Stimulated activated CD8-positive, alpha-beta memory T cell treated with anti-CD3 and anti-CD28 coated beads, Interleukin-4, amount 100 ng/mL, for 48 hours (primary cell): ENCODE measurements around the gene NUCB1.
A peak's percentile ranks its signal among the peaks of the same experiment; 100 is the strongest.
"Not testable (repeated sequence)": the region's sequence is repeated elsewhere in the genome, so short reads cannot be mapped to it uniquely, and the experiment has no call there.

Experiments used
- DNase-seq: peaks from one replicate; pipeline ENCODE4 v3.0.0-alpha.2; 2020

The NUCB1 gene

DNA sequence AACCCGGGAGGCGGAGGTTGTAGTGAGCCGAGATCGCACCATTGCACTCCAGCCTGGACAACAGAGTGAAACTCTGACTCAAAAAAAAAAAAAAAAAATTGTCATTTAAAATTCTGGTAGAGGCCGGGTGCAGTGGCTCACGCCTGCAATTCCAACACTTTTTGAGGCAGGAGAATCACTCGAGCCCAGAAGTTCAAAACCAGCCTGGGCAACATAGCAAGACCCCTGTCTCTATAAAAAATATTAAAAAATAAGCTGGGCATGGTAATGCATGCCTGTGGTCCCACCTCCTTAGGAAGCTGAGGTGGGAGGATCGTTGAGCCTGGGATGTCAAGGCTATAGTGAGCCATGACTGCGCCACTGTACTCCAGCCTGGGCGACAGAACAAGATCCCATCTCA lies 6.2 kb downstream of the NUCB1 start:
- DNase-seq, result no peak

DNA sequence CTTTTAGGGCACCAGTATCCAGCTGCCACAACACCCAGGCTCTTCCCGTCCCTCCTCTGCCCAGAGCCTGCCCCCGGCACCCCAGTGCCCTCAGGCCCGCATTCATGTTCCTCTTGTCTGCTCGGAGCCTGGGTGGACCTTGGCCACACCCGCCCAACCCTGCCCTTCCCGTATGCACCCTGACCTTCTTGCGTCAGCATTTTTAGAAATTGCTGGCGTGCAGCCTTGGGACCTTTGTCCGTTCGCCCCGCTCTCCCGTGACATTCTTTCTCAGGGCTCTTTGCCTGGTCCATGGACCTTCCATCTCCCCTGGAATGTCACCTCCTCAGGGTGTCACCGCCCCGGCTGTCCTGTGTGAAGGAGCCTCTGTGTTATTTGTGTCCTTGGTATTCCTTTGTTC lies 7.6 kb downstream of the NUCB1 start:
- DNase-seq, result no peak

DNA sequence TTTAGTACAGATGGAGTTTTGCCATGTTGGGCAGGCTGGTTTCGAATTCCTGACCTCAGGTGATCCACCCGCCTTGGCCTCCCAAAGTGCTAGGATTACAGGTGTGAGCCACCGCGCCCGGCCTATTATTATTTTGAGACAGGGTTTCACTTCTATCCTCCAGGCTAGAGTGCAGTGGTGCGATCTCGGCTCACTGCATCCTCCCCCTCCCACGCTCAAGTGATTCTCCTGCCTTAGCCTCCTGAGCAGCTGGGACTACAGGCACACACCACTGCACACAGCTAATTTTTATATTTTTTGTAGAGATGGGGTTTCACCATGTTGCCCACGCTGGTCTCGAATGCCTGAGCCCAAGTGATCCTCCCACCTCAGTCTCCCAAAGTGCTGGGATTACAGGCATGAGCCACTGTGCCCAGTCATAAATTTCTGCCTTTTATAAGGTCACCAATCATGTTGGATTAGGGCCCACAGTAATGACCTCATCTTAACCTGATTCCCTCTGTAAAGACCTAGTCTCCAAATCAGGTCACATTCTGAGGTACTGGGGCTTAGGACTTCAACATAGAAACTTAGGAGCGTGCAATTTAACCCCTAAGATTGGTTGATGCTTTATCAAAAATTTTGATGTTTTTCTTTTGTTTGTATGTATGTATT lies 9.4 kb downstream of the NUCB1 start:
- DNase-seq, result not testable (repeated sequence)

DNA sequence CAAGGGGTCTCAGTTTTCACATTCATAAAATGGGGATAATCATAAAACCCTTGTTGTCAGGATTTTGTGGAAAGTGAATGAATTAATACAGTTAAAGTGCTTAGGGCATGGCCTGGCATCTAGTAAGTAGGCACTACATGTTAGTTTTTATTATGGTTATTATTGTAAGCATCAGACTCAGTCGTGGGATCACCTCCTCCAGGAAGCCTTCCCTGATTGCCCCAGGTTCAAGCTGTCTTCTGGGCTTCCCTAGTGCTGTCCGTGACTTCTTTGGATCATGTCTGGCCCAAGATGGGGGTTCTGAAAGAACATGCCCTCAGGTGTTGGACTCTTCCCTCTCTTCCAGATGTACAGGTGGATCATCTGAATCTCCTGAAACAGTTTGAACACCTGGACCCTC lies 10.7 kb downstream of the NUCB1 start:
- no peak for DNase-seq

DNA sequence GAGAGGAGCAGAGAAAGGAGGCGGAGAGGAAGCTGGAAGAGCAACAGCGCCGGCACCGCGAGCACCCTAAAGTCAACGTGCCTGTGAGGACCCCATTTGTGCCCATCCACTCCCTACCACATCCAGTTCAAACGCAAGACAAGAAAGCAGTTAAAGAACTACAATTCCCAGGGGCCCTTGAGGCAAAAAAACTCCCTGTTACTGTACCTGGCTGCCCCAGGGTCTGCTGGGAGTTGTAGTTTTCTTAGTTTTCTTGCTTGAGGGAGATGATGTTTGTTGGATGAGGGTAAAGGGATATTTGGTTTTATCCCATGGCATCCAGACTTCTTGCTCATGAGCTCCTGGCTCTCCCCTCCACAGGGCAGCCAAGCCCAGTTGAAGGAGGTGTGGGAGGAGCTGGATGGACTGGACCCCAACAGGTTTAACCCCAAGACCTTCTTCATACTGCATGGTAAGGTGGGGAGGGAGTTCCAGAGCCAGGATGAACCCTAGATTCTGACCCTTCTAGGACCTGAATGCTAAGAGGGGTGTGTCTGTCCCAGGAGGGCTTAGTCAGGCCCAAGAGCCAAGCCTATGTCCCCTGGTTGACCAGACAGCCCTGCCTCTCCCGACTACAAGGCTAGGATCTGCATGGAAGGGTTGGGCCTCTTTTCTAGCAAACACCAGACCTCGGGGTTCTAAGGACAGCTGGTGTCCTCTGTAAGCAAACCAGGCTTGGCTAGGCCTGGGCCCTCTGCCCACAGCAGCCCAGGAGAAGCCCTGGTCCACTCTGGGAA lies 13.2 kb downstream of the NUCB1 start:
- peak; percentile 34 for DNase-seq

DNA sequence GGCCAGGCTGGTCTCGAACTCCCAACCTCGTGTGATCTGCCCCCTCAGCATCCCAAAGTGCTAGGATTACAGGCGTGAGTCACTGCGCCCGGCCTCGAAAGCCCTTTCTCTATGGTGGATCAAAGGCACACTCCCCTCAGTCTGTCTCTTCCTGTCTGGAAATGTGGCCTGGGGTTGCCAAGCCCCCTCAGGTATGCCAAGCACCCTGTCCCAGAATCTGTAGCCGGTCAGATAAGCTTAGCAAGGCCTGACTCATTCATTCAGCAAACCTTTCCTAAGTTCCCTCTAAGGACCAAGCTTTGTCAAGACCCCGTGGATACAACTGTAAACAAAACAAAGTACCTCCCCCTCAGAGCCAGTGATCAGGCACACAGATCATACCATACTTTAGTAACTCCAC lies 14.1 kb downstream of the NUCB1 start:
- DNase-seq, result no peak

DNA sequence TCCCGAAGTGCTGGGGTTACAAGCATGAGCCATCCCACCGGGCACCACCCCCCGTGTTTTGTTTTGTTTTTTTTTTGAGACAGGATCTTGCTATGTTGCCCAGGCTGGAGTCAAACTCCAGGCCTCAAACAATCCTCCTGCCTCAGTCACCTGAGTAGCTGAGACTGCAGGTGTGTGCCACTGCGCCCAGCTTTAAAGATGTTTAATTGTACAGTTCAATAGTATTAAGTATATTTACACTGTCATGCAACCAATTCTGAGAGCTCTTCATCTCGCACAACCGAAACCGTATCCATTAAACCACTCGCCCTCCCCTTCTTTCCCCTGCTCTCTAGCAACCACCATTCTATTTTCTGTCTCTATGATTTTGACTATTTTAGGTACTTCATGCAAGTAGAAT lies 15.6 kb downstream of the NUCB1 start:
- DNase-seq, result no peak

DNA sequence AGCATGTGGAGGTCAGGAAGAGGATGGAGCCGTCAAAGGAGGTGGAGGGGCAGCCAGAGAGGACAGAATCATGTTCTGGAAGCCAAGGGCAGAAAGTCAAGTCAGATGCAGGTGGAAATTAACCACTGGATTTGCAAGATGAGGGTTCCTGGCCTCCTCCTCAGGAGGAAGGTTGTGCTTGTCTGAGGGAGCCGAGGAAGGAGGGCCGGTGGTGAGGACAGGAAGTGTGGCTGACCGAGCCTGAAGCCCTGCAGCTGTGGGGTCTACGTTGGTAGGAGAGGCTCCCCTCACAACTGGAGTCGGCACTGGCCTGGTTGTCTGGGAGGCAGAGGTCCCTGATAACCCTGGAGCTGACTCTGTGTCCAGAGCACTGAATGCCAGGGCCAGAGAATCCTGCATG lies 18.0 kb downstream of the NUCB1 start:
- no peak for DNase-seq

DNA sequence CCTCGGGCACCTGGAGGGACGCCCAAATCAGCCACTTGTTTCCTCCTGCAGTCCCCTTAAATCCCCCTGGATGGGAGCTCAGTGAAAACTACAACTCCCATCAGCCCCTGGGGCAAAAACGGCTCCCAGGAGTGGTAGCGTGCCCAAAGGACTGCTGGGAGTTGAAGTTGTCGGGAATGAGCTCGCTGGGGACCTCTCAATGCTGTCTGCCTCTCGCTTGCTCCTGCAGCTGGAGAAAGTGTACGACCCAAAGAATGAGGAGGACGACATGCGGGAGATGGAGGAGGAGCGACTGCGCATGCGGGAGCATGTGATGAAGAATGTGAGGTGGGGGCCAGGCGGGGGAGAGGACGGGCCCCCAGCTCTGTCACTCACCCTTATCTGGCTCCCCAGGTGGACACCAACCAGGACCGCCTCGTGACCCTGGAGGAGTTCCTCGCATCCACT lies 18.7 kb downstream of the NUCB1 start:
- DNase-seq, result peak; percentile 41

DNA sequence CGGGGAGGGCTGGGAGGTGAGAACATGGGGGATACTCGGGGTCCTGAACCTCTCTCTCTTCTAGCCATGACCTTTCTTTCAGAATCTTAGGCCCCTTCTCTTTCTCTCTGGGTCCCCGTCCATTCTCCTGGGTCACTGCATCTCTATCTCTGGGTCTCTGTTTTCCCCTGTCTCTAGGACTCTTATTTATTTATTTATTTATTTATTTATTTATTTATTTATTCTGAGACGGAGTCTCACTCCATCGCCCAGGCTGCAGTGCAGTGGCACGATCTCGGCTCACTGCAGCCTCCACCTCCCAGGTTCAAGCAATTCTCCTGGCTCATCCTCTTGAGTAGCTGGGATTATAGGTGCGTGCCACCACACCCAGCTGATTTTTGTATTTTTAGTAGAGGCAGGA lies 19.2 kb downstream of the NUCB1 start:
- DNase-seq, result not testable (repeated sequence)

DNA sequence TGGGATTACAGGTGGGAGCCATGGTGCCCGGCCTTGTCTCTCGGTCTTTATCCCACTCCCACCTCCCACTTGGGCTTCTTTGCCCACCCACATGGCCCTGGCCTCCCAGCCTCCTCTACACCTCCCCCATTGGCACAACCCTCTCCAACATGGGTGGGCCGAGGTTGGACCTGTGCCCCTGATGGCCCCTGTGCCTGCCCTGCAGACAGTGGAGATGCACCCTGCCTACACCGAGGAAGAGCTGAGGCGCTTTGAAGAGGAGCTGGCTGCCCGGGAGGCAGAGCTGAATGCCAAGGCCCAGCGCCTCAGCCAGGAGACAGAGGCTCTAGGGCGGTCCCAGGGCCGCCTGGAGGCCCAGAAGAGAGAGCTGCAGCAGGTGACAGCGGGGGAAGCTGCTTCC lies 20.8 kb downstream of the NUCB1 start:
- no peak for DNase-seq

DNA sequence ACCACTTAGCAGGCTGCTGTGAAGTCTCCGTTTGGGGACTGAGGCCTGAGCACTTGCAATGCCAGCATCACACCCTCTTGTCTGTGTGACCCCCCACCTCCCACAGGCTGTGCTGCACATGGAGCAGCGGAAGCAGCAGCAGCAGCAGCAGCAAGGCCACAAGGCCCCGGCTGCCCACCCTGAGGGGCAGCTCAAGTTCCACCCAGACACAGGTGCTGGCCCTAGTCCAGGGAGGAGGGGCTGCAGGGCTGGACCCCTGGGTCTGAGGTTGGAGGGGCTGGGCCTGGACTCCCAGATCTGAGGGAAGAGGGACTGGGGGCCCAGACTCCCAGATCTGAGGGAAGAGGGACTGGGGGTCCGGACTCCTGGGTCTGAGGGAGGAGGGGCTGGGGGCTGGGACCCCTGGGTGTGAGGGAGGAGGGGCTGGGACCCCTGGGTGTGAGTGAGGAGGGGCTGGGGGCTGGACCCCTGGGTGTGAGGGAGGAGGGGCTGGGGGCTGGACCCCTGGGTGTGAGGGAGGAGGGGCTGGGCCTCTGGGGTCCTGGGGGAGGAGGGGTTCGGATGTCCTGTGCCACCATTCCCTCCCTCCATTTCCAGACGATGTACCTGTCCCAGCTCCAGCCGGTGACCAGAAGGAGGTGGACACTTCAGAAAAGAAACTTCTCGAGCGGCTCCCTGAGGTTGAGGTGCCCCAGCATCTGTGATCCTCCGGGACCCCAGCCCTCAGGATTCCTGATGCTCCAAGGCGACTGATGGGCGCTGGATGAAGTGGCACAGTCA lies 21.8 kb downstream of the NUCB1 start:
- DNase-seq, result no peak

DNA sequence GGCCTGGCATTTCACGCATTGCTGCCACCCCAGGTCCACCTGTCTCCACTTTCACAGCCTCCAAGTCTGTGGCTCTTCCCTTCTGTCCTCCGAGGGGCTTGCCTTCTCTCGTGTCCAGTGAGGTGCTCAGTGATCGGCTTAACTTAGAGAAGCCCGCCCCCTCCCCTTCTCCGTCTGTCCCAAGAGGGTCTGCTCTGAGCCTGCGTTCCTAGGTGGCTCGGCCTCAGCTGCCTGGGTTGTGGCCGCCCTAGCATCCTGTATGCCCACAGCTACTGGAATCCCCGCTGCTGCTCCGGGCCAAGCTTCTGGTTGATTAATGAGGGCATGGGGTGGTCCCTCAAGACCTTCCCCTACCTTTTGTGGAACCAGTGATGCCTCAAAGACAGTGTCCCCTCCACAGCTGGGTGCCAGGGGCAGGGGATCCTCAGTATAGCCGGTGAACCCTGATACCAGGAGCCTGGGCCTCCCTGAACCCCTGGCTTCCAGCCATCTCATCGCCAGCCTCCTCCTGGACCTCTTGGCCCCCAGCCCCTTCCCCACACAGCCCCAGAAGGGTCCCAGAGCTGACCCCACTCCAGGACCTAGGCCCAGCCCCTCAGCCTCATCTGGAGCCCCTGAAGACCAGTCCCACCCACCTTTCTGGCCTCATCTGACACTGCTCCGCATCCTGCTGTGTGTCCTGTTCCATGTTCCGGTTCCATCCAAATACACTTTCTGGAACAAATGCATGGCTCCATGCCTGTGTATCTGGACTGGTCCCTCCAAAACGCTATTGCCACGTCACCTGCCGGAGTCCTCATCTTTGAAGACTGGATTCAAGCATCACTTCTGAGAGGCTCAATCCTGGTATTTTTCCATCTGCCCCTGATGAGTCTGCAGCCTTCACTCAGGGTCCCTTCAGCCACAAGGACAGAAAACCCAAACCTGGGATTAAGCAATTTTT lies 22.7 kb downstream of the NUCB1 start:
- DNase-seq, result no peak

DNA sequence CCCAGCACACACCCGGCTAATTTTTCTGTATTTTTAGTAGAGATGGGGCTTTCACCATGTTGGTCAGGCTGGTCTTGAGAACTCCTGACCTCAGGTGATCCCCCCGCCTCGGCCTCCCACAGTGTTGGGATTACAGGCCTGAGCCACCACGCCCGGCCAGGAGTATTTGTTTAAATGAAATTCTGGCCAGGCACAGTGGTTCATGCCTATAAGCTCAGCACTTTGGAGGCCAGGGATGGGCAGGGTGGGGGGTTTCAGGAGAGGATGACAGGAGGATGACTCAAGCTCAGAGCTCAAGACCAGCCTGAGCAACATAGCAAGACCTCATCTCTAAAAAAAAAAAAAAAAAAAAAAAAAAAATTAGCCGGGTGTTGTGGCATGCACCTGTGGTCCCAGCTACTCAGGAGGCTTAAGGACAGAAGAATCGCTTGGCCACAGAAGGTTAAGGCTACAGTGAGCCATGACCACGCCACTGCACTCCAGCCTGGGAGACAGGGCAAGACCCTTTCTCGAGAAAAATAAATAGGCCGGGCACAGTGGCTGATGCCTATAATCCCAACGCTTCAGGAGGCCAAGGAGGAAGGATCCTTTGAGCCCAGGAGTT lies 25.2 kb downstream of the NUCB1 start:
- DNase-seq, result no peak

DNA sequence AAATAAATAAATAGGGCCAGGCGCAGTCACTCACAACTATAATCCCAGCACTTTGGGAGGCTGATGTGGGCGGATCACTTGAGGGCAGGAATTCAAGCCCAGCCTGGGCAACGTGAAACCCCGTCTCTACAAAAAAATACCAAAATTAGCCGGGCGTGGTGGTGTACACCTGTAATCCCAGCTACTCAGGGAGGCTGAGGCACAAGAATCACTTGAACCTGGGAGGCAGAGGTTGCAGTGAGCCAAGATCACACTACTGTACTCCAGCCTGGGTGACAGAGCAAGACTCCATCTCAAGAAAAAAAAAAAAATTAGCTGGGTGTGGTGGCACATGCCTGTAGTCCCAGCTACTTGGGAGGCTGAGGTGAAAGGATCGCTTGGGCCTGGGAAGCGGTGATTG lies 25.8 kb downstream of the NUCB1 start:
- DNase-seq, result not testable (repeated sequence)

DNA sequence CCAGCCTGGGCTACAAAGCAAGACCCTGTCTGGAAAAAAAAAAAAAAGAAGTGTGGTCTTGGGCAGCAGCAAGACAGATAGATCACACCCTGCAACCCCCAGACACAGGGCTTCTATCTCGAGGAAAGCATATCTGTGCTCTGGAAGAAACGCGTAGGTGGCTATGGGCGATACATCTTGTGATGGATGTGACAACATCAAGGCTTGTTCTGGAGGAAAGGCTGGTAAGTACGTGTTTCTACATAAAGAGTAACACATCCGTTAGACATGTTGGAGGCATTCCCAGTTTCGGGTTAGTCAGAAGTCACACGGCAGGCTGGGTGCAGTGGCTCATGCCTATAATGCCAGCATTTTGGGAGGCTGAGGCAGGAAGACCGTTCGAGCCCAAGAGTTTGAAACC lies 26.8 kb downstream of the NUCB1 start:
- DNase-seq, result no peak

DNA sequence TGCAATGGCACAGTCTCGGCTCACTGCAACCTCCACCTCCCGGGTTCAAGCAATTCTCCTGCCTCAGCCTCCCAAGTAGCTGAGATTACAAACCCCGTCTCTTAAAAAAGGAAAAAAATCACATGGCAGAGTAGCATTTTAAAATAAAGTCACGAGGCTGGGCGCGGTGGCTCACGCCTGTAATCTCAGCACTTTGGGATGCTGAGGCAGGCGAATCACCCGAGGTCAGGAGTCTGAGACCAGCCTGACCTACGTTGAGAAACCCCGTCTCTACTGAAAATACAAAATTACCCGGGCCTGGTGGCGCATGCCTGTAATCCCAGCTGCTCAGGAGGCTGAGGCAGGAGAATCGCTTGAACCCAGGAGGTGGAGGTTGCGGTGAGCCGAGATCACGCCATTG lies 27.6 kb downstream of the NUCB1 start:
- not testable (repeated sequence) for DNase-seq

DNA sequence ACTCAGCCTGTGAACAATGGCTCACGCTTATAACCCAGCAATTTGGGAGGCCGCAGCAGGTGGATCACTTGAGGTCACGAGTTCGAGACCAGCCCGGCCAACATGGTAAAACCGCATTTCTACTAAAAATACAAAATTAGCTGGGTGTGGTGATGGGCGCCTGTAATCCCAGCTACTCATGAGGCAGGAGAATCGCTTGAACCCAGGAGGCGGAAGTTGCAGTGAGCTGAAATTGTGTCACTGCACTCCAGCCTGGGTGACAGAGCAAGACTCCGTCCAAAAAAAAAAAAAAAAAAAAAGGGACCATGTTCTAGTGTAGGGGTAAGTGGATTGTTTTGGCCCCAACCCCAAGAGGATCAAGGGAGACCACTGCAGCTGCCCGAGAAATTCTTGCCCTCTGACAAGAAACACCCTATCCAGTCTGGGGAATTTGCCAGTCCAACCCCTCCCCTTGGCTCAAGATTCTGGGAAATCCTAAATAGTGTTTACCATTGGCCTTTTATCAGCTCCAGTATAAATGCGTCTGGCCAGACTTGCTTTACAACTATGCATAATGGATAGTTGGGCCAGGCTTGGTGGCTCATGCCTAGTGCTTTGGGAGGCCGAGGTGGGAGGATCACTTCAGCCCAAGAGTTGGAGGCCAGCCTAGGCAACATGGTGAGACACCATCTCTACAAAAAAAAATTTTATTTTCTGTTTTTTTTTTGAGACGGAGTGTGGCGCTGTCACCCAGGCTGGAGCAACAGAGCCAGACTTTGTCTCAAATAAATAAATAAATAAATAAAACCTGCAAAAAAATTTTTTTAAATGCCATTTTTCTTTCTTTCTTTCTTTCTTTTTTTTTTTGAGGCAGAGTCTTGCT lies 28.3 kb downstream of the NUCB1 start:
- DNase-seq, result no peak

DNA sequence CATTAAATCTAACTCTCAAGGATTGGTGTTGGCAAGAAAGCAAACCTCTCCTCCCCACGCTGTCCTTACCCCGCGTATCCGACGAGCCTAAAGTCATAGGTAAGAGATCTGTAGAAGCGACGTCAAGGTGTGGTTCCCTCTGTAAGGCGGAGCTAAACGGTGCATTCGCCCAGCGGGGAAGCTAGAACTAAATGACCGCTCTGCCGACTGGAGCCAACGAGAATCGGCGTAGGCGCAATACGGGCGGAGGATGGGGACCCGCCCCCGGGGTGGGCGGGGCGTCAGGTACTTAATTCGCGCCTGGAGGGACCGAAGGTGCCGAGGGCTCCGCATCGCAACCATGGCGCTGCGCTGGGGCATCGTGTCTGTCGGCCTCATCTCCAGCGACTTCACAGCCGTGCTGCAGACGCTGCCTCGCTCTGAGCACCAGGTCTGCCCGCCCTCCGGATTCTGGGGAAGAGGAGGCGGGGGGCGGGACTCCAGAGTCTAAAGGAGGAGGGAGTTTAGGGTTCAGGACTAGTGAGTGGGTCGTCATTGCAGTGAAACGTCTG lies 33.3 kb downstream of the NUCB1 start, which contains the start of gene DHDH:
TSS of gene DHDH (plus strand) at position 318 of the 551 bp plus-strand sequence. CDS start at position 341, 23 bp downstream.
- DNase-seq, result peak; percentile 85

DNA sequence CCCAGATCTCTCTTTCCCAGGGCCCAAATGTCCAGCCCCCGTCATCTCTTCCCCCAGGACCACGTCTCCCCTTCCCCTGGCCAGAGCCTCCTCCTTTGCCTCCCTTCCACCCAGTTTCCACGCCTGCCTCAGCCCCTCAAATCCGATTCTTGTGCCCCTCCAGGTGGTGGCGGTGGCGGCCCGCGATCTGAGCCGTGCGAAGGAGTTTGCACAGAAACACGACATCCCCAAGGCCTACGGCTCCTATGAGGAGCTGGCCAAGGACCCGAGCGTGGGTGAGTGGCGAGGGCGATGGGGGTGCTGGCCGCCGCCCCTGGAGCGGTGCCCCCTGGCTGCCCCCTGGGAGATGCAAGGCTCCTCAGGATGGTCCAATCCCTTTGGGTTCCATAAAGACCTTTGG lies 34.7 kb downstream of the NUCB1 start:
- no peak for DNase-seq

DNA sequence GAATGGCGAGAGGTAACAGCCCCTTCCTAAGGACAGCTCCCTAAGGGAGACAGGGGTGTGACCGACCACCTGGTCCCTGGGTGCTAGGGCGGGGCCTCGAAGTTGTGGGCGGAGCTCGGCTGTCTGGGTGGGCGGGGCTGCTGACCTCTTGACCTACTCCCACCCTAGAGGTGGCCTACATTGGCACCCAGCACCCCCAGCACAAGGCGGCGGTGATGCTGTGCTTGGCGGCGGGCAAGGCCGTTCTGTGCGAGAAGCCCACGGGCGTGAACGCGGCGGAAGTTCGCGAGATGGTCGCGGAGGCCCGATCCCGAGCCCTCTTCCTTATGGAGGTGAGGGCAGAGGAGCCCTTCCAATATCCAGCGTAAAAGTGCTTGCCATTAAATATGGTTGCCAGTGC lies 35.8 kb downstream of the NUCB1 start:
- no peak for DNase-seq
